ENCODE results near the gene BCL2L11. TPM values are rescaled to one million over a fixed set of nuclear protein-coding genes. Genes with fewer than 3 reads are reported as not detected.

Gene BCL2L11
- total and polyA plus RNA-seq, 9 of the 15 experiments (the other 6 are each of a cell fraction or from before 2014, with no cell fraction given) = 2.2 to 18.8 (median 5.0) TPM

GRCh38 chr2:111145951-111146350, 25.2 kb downstream of the BCL2L11 start:
- BruUV-seq (replicated peaks) = no TSS peak
- H3K4me2 ChIP-seq (ENCODE audit: insufficient read depth, low read length) = no peak overlapping the region
- H3K9me1 ChIP-seq (ENCODE audit: control insufficient read depth, insufficient read depth, low read length) = no peaks in the 10 kb centered on the region
- in situ Hi-C loops (cut with MboI) (no loop called here), intact Hi-C loops (cut with micrococcal nuclease) (no loop called here)
- ChIA-PET CTCF (ENCODE audit: low intra/inter-chr PET ratio) (no interaction called here), POLR2A (interaction anchor here (1.4 kb wide), 1 partner anchor 16 kb away, joined by 3 read pairs; no protein-coding TSS in a partner anchor)
- no peak overlapping the region for H2AFZ ChIP-seq (ENCODE audit: low read depth, low read length)
- peaks cover 3 to 24% of the 10 kb centered on the region in 2 experiments; a peak in 4 of 5 replicates for H3K4me1 ChIP-seq (replicated peaks in 1 of 2; ENCODE audit: control insufficient read depth in 2 of 2, insufficient read depth in 2 of 2, low read length in 2 of 2)
- no peaks in the 10 kb centered on the region for H3K27me3 ChIP-seq (ENCODE audit: control insufficient read depth in 2 of 2, insufficient read depth in 2 of 2, low read length in 2 of 2)
- ATAC-seq (no peak), DNase-seq (ENCODE audit: extremely low read depth in 1 of 4, low spot score in 3 of 4) (no peak), FAIRE-seq (no peak)
- H3K27ac ChIP-seq (ENCODE audit: extremely low read depth, low read depth, low read length) = no peak overlapping the region
- no peaks in the 10 kb centered on the region for H3K9me3 ChIP-seq (replicated peaks; ENCODE audit: control insufficient read depth, insufficient read depth, low read depth, low read length)
- no peak overlapping the region for H3K9ac ChIP-seq (ENCODE audit: insufficient read depth in 1 of 2, low read depth in 2 of 2, low read length in 2 of 2)
- H4K20me1 ChIP-seq (replicated peaks; ENCODE audit: control insufficient read depth, insufficient read depth, low read length) = no peaks in the 10 kb centered on the region; the same call in 1 of the 2 replicates
- WGBS (ENCODE audit: insufficient coverage, low coverage, missing lambda C conversion rate) = 95% methylated on average over 2 of the region's 2 CpGs
- TF ChIP-seq ZNF316 (IDR thresholded peaks at IDR 0.05) (peak; percentile 17; the same call in 1 of the 2 replicates), MYBL2 (IDR thresholded peaks at IDR 0.05; ENCODE audit: low read depth) (no peak), MYBL2 (CRISPR knock-in tag; IDR thresholded peaks at IDR 0.05; ENCODE audit: borderline replicate concordance) (no peak)
- peaks cover 53% of the 10 kb centered on the region; the same call in 2 of the 3 replicates for H3K36me3 ChIP-seq (ENCODE audit: control insufficient read depth, insufficient read depth, low read length)
- H3K4me3 ChIP-seq = no peak overlapping the region
- peaks cover 19% of the 10 kb centered on the region; the same call in 2 of the 3 replicates for H3K79me2 ChIP-seq (ENCODE audit: control insufficient read depth, insufficient read depth, low read length)

GRCh38 chr2:111148225-111148873, 27.6 kb downstream of the BCL2L11 start:
- CTCF ChIA-PET (ENCODE audit: low intra/inter-chr PET ratio) = no interaction called here
- FAIRE-seq = no peak
- peaks cover 61% of the 10 kb centered on the region; the same call in 2 of the 3 replicates for H3K36me3 ChIP-seq (ENCODE audit: control insufficient read depth, insufficient read depth, low read length)
- TF ChIP-seq CREB1 (IDR thresholded peaks at IDR 0.05) (peak; percentile 54; the same call in 1 of the 2 replicates), CREB1 (CRISPR knock-in tag; IDR thresholded peaks at IDR 0.05) (no peak), ATF7 (IDR thresholded peaks at IDR 0.05) (0 out of 2 replicates have a peak, but pooled peaks have one; percentile 13), MED1 (CRISPR knock-in tag; IDR thresholded peaks at IDR 0.05; ENCODE audit: borderline replicate concordance) (no peak), ELF4 (CRISPR knock-in tag; IDR thresholded peaks at IDR 0.05) (no peak), PCBP1 (IDR thresholded peaks at IDR 0.05; ENCODE audit: low read depth, low read length, poor library complexity, severe bottlenecking) (no peak), ATF3 (IDR thresholded peaks at IDR 0.05) (peak; percentile 47), ATF3 (CRISPR knock-in tag; conservative IDR thresholded peaks at IDR 0.05) (0 out of 2 replicates have a peak, but pooled peaks have one; percentile 8), SETDB1 (IDR thresholded peaks at IDR 0.05; ENCODE audit: low read length) (no peak), ZC3H11A (IDR thresholded peaks at IDR 0.05; ENCODE audit: low read depth, low read length) (no peak), ATF1 (CRISPR knock-in tag; IDR thresholded peaks at IDR 0.05) (no peak), ATF1 (tag; IDR thresholded peaks at IDR 0.05) (peak; percentile 45), TBL1XR1 (IDR thresholded peaks at IDR 0.05; ENCODE audit: low read length in 2 of 2) (0 out of 4 replicates have a peak, but pooled peaks of 1 of the 2 experiments have one; percentile 7)

More at GRCh38 chr2:111148225-111148873, 27.6 kb downstream of the BCL2L11 start:
- peak overlapping the region in 1 of 2 experiments; percentile 70; a peak in 3 of 4 replicates for H3K9ac ChIP-seq (ENCODE audit: insufficient read depth in 1 of 2, low read depth in 2 of 2, low read length in 2 of 2)
- H3K4me1 ChIP-seq (replicated peaks in 1 of 2; ENCODE audit: control insufficient read depth in 2 of 2, insufficient read depth in 2 of 2, low read length in 2 of 2) = peaks cover 3 to 24% of the 10 kb centered on the region in 2 experiments; a peak in 4 of 5 replicates
- POLR2A ChIA-PET = interaction anchor here (2.0 kb wide), 1 partner anchor 9 kb away, joined by 4 read pairs; no protein-coding TSS in a partner anchor
- H3K4me3 ChIP-seq = no peak overlapping the region
- intact Hi-C loops (cut with micrococcal nuclease) = no loop called here
- H3K27me3 ChIP-seq (ENCODE audit: control insufficient read depth in 2 of 2, insufficient read depth in 2 of 2, low read length in 2 of 2) = no peaks in the 10 kb centered on the region
- peak; percentile 26 to 66 (median 40) for DNase-seq (ENCODE audit: extremely low read depth in 1 of 4, low spot score in 3 of 4)
- 6% methylated on average over 3 of the region's 3 CpGs for WGBS (ENCODE audit: insufficient coverage, low coverage, missing lambda C conversion rate)
- H2AFZ ChIP-seq (ENCODE audit: low read depth, low read length) = peak overlapping the region; percentile 86
- BruUV-seq (replicated peaks) = no TSS peak
- H4K20me1 ChIP-seq (replicated peaks; ENCODE audit: control insufficient read depth, insufficient read depth, low read length) = no peaks in the 10 kb centered on the region
- H3K27ac ChIP-seq (ENCODE audit: extremely low read depth, low read depth, low read length) = peak overlapping the region; percentile 75
- peaks cover 18% of the 10 kb centered on the region; the same call in 2 of the 3 replicates for H3K79me2 ChIP-seq (ENCODE audit: control insufficient read depth, insufficient read depth, low read length)
- H3K4me2 ChIP-seq (ENCODE audit: insufficient read depth, low read length) = peak overlapping the region; percentile 45
- H3K9me1 ChIP-seq (ENCODE audit: control insufficient read depth, insufficient read depth, low read length) = no peaks in the 10 kb centered on the region
- in situ Hi-C loops (cut with MboI) = no loop called here
- H3K9me3 ChIP-seq (replicated peaks; ENCODE audit: control insufficient read depth, insufficient read depth, low read depth, low read length) = no peaks in the 10 kb centered on the region
- peak; percentile 88 for ATAC-seq
